Stimulated activated CD4-positive, alpha-beta T cell treated with anti-CD3 and anti-CD28 coated beads, Interleukin-4, amount 100 ng/mL, for 24 hours (primary cell): ENCODE results near the gene ILDR2.

Experiments used
- DNase-seq: peaks from one replicate; pipeline ENCODE4 v3.0.0-alpha.2; 2020

The ILDR2 gene

DNA sequence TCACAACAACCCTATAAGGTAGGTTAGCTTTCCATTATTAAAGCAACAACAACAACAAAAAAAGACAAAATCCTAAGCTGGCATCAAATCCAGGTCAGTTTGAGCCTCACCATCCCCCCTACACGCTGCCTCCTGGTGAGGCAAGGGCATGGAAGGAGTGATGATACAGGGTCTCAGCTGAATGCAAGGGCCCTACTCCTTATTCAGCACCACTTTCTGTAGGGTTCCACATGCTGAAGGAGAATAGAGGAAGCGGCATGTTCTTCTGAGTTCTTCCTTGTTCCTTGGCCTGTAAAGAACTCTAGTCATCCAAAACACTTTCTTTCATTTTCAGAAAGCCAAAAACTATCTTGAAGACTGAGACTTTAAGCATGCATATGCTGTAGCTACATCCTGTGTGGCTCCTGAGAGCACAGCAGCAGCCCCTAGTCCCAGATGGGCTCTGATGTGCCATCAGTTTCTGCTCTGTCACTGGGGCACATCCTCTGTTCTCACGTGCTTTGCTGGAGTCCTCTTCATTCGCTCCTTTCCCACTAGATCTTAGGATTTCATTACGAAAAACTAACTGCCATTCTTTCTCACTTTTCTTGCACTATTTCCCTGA is 6.2 kb downstream of the ILDR2 start:
- no peak for DNase-seq

DNA sequence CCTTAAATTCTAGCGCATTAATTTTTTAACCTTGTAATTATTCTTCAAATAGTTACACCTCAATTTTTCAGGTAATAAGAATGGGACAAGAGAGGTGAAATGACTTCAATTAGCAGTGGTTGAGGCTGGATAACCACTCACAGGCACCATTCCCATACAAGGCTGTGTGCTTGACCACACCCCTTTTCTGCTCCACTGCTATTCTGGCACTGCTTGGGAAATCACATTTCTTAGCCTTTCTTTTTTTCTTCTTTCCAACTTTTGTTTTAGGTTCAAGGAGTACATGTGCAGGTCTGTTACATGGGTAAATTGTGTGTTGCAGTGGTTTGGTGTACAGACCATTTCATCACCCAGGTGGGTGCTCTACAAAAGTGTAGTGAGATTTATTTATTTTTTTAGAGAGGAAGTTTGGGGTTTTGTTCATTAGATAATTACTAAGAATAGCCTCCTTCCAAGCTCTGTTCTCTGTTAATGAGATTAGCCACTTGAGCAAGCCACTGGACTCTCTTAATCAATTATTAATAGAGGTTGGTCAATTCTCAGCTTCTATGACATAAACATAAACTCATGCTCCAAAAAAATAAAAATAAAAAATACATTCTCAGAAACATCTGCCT is 14.4 kb downstream of the ILDR2 start:
- no peak for DNase-seq

DNA sequence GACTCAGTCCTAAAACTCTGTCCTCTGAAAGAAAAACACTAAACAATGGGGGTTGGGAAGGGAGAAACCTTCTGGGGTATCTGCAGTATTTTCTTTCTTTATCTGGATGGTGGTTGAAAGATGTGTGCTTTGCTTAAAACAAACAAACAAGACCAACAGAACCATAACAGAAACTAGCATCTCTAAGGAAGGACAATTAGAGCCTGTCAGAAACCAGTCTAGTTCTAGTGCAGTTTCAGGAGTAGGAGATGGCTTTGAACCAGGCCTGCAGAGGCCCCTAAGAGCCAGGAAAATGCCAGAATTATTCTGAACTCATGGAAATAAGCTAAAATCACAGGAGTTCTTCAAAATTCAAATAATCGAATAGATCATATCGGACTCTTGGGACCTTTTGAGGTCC is 18.5 kb downstream of the ILDR2 start:
- no peak for DNase-seq

- DNase-seq, result no peak
Observed at GRCh38 chr1:166956057-166956850, 19.1 kb downstream of the ILDR2 start.

GRCh38 chr1:166953491-166953890 is 21.8 kb downstream of the ILDR2 start:
- DNase-seq, result no peak

GRCh38 chr1:166952002-166952746 is 23.2 kb downstream of the ILDR2 start:
- DNase-seq, result no peak

- no peak for DNase-seq
Observed at GRCh38 chr1:166951050-166951449, 24.3 kb downstream of the ILDR2 start.

DNA sequence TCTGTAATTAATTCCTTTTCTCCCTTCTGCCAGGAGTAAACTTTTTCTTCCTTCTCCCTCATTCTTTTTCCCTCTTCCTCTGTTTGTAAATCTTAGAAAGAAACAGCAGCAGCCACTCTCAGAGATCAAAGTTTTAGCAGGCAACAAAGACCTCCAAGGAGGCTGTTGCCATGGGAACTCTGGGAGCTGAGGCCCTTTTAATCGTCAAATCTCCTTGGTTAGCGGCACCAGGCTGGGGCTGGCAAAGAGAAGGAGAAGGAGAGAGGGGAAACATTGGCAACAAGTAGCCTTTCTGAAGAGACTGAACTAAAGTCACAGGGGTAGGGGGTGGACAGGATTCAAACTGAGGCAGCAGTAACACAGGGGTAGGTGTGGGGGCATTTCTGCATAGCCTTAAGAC is 25.2 kb downstream of the ILDR2 start:
- DNase-seq, result no peak

DNA sequence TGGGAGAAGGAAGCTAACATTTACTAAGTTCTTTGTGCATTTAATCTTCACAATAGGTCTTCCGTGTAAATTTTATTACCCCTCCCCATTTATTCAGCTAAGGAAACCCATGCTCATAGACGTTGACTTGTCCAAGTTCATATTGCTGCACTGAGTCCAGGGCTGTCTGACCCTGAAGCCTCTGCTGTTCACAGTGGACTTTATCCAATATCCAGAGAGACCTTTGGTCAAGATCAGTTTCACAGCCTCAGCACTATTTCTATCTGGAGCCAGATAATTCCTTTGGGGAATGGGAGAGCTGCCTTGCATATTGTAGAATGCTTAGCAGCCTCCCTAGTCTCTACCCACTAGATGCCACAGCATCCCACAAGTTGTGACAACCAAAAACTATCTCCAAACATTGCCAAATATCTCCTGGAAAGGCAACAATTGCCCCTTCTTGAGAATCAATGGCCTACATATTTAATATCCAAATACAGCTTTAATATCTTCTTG is 26.4 kb downstream of the ILDR2 start:
- no peak for DNase-seq

GRCh38 chr1:166947398-166948043 is 27.8 kb downstream of the ILDR2 start:
- no peak for DNase-seq

DNA sequence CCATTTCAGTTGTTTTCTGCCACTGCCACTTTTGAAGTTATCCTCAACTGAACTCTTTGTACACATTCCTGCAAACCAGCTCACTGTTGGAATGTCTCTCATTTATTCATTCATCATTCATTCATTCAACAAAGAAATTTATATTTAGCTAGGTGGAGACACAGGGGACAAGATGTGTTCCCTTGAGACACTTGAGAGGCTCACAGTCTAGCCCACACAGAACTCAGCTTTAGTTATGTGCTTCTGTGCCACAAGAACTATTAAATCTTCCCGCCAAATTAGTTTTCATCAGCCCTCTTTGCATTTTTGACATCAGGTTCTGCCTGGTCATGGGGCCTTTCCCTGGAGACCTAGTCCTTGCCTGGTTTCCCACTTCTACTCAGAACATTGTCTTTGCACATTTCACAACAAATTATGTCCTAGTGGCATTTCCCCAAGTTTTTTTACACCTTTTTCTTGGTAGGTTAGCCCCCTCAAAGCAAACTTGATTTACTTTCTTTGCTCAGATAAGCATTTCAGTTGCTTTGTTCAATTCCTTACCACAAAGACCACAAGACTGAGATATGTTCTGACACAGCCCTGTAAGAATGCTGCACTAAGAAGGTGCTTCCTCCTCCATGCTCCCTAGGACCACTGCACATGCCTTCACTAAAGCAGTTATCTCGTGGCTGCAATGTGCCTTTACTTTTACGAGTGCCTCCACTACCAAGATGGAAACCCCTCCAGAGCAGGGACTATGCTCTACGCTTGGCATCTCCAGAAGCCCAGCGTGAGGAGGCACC is 31.0 kb downstream of the ILDR2 start:
- DNase-seq, result no peak

- DNase-seq, result no peak
Observed at GRCh38 chr1:166939741-166940375, 35.5 kb downstream of the ILDR2 start.

DNA sequence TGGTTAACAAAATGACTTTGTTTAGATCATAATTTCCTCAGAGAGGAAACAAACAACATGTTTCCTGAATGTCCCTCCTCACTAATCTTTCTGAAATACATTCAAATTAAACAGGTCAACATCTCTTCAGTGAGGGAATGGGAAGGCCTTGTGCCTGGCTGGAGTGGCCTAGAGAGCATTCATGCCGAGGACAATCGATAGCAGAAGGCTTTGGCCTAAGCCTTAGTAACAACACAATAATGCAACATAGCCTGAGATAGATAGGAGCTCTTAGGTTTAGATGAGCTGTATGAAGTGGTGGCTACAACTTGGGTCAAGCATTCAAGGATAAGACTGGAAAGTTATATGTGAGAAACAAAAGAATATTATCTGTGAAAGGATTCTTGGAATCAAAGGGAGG is 37.4 kb downstream of the ILDR2 start:
- DNase-seq, result no peak

DNA sequence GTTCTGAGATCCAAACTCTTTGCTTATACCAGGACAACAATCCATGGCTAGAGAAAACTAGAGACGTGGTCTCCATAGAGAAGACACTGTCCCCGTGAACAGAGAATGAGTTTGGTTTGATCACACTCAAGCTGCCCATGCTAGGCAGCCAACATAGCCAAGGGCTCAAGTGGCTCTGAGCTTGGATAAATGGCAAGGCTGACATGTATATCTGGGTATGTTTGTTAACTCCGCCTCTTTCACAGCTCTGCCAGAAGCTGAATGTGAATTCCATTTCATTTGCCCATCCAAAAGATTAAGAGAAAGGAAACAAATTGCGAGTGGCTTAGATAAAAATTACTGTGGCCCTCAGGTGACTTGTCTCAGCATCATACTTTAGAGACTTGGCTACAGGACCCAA is 38.0 kb downstream of the ILDR2 start:
- no peak for DNase-seq

- DNase-seq, result no peak
Observed at GRCh38 chr1:166933633-166934032, 41.7 kb downstream of the ILDR2 start.

- DNase-seq, result no peak
Observed at GRCh38 chr1:166933140-166933539, 42.2 kb downstream of the ILDR2 start.

DNA sequence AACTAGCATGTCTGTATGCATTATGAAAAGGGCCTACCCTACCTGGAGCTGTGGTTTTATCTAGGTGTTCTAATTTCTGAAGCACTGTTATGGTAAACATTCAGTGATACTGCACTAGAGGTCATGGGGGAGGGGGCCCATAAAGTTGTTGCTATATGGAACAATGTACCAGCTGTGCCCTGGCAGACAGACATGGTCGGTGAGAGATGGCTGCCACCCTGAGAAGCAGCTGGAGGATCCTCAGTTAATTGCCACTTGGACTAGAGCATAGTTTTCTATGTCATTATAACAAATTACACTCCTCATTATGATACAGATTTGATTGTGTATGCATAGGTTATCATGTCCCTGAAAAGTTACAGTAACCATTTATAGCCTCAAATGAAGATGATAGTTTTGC is 45.4 kb downstream of the ILDR2 start:
- no peak for DNase-seq

DNA sequence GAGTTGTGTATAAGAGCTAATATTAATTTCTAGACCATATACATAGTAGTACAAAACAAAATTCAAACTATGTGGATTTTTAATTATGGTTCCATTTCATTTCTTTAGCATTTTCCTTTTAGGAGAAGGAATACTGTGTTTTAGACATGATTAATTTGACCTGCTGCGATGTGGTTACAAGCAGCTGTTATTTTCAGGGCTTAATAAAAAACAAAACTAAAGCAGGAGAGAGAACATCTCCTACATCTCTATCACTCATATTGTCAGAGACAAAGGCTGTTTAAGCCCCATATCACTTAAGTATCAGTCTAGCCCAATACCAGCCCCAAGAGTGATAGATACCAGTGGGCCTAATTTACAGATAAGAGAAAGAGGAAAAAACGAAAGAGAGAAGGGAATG is 47.6 kb downstream of the ILDR2 start:
- DNase-seq, result no peak

GRCh38 chr1:166925810-166926478 is 49.4 kb downstream of the ILDR2 start:
- no peak for DNase-seq

DNA sequence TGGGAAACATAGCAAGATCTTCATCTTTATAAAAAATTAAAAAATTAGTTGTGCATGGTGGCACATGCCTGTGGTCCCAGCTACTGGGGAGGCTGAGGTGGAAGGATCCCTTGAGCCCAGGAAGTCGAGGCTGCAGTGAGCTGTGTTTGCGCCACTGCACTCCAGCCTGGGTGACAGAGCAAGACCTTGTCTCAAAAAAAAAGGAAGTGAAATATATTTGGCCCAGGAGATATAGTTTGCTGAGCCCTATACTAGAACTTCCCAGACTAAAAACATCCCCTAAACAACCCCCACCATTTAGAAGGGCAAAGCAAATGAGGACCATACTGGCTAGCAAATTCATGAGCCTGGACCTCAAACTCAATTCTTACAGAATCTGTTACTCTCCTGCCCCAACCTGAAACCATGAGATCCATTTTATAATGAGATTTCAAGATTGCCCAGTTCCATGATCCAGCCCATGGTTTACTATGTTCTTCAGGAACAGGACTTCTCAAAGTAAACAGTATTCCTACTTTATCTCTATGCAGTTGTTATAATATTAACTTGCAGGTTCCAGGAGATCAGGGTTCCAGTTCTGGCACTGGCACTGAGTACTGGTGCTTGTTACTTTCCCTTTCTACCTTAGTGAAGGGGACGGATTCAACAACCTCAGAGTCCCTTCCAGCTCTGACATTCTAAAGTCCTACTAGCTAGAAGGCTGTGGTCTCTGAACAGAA is 50.4 kb downstream of the ILDR2 start:
- no peak for DNase-seq
